OCI-LY7 (cell line): ENCODE measurements around the gene ZNF423. TPM values are rescaled to one million over a fixed set of nuclear protein-coding genes. Genes with fewer than 3 reads are reported as not detected.

Experiments
- BruUV-seq: library from RNA; stranded (reverse); fragments of 400-500 nt; replicated peaks from 2 replicates; lab custom pipeline; 2021; lab: Mats Ljungman, UMichigan
- CTCF ChIA-PET: fragments of 300-600 bp; sonication (Branson Sonifier 250); formaldehyde crosslinking; loops from one replicate; lab custom pipeline; 2022; ENCODE audit warnings: antibody characterized with exemption; ENCODE audit not compliant: unreplicated experiment; lab: Charles Lee
- POLR2A ChIA-PET: fragments of 300-600 bp; sonication (Branson Sonifier 250); formaldehyde crosslinking; loops from one replicate; lab custom pipeline; 2022; ENCODE audit warnings: antibody characterized with exemption; lab: Charles Lee
- DNase-seq: peaks from one replicate; pipeline ENCODE4 v3.0.0-alpha.2; 2015; ENCODE audit warnings: low spot score
- H2AFZ ChIP-seq: fragments of 200-600 bp; sonication (generic), shearing (Covaris generic); 2 replicates; pipeline ENCODE4 v1.6.1; 2014; ENCODE audit warnings: mild to moderate bottlenecking, antibody characterized with exemption, low read length, moderate library complexity
- H3K27ac ChIP-seq: fragments of 200-600 bp; sonication (generic); 2 replicates; pipeline ENCODE4 v1.5.1; 2014; ENCODE audit warnings: mixed run types, low read depth, mild to moderate bottlenecking, moderate library complexity, low read length, inconsistent platforms; ENCODE audit not compliant: poor library complexity, severe bottlenecking
- H3K36me3 ChIP-seq: fragments of 200-600 bp; sonication (generic); 2 replicates; pipeline ENCODE4 v1.6.1; 2014; ENCODE audit warnings: mild to moderate bottlenecking, antibody characterized with exemption, low read length, moderate library complexity, mixed read lengths; ENCODE audit not compliant: insufficient read depth
- H3K4me1 ChIP-seq: fragments of 200-600 bp; sonication (generic); 2 replicates; pipeline ENCODE4 v1.5.1; 2014; ENCODE audit warnings: mild to moderate bottlenecking, low read length; ENCODE audit not compliant: insufficient read depth, poor library complexity, severe bottlenecking
- H3K4me2 ChIP-seq: fragments of 200-600 bp; sonication (generic); 2 replicates; pipeline ENCODE4 v1.6.1; 2014; ENCODE audit warnings: mild to moderate bottlenecking, low read length
- H3K4me3 ChIP-seq: fragments of 200-600 bp; sonication (generic); 2 replicates; pipeline ENCODE4 v1.5.1; 2014; ENCODE audit warnings: mild to moderate bottlenecking, low read depth, low read length; ENCODE audit not compliant: poor library complexity, severe bottlenecking
- H3K79me2 ChIP-seq: fragments of 200-600 bp; sonication (generic); 2 replicates; pipeline ENCODE4 v1.6.1; 2016; ENCODE audit warnings: low read depth, mild to moderate bottlenecking, low read length, moderate library complexity, mixed read lengths; ENCODE audit not compliant: insufficient read depth
- H3K9me2 ChIP-seq: fragments of 200-600 bp; sonication (generic); 2 replicates; pipeline ENCODE4 v1.6.1; 2016; ENCODE audit warnings: mild to moderate bottlenecking, low read length, mixed read lengths; ENCODE audit not compliant: insufficient read depth
- H3K9me3 ChIP-seq: fragments of 200-600 bp; sonication (generic); 2 replicates; pipeline ENCODE4 v1.6.1; 2014; ENCODE audit warnings: mild to moderate bottlenecking, mixed run types, low read length, mixed read lengths
- H4K20me1 ChIP-seq: fragments of 200-600 bp; sonication (generic); 2 replicates; pipeline ENCODE4 v1.6.1; 2014; ENCODE audit warnings: mild to moderate bottlenecking, antibody characterized with exemption, low read length, moderate library complexity, mixed read lengths; ENCODE audit not compliant: insufficient read depth
- EZH2phosphoT487 ChIP-seq: fragments of 200-600 bp; sonication (generic); IDR thresholded peaks from 2 replicates; pipeline ENCODE4 v1.6.1; 2018; ENCODE audit warnings: low read depth, borderline replicate concordance, mild to moderate bottlenecking, mixed run types, antibody characterized with exemption, low read length, moderate library complexity, mixed read lengths
- intact Hi-C: fragments of 100-400 bp; cut with micrococcal nuclease; formaldehyde crosslinking; loops from one replicate; pipeline ENCODE4 v1.10.0; 2022; ENCODE audit not compliant: unreplicated experiment
- total RNA-seq, 2 experiments: library from RNA; depleted of rRNA in 1 of 2; stranded (reverse); fragments of >200 nt in 1 of 2; shearing (Covaris generic) in 1 of 2; gene quantifications; 2 replicates each; pipeline ENCODE4 v1.2.3, GENCODE V29; 2014 to 2022
- TF ChIP-seq, protein P1 (sequence below): fragments of 200-600 bp; sonication (generic); conservative IDR thresholded peaks from 2 replicates; pipeline ENCODE4 v1.5.1; 2014; ENCODE audit warnings: mild to moderate bottlenecking, antibody characterized with exemption, low read length, moderate library complexity, mixed read lengths

The ZNF423 gene
- total RNA-seq, 2 experiments from 2014 or later, result 0.09 to 0.13 TPM

DNA sequence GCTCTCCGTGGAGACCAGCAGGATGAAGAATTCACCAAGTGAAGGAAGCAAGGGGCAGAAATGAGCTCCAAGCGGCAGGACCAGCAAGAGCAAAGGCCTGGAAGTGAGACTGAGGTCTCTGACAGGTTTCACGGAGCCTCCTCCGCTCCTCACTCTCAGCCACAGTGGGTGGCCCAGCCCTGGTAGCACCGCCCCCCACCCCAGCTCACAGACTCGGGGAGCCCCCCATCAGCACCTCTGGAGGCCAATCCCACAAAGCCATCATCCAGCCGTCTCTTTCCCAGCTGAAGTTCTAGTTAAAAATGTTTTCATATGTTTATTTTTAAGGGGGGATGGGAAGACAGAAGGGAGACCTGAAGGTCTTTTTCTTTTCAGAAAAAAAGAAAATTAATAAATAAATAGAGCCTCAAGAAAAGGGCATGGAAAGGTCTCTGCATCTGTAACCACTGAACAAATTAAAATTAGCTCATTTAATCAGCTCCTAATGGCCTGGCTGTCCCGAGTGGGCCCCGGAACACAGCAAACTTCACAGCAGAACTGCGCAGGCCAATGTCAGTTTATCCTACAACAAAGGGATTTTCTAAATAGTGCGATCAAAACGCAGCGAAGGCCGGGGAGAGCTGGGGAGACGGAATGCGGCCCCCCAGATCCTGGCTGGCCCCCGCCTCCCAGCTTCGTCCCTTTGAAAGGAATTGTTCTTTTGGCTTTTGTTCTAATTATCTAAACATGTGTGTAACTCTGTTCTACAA lies 190.3 kb downstream of the ZNF423 start:
- no peaks in the 10 kb centered on the region for H3K9me3 ChIP-seq
- H3K79me2 ChIP-seq, result no peaks in the 10 kb centered on the region
- no peaks in the 10 kb centered on the region for H3K9me2 ChIP-seq
- intact Hi-C loops, result no loop called here
- no peaks in the 10 kb centered on the region for H3K36me3 ChIP-seq
- no peak overlapping the region for H3K4me2 ChIP-seq
- no peaks in the 10 kb centered on the region for H4K20me1 ChIP-seq
- no peaks in the 10 kb centered on the region for H3K4me1 ChIP-seq
- no peak overlapping the region for H2AFZ ChIP-seq
- TF ChIP-seq EZH2phosphoT487, result no peak
- ChIA-PET POLR2A (interaction anchor here (0.5 to 0.8 kb wide), 4 partner anchors 23 to 1478 kb away, joined by 3 read pairs; no protein-coding TSS in a partner anchor), CTCF (no interaction called here)
- no peak overlapping the region for H3K27ac ChIP-seq
- no TSS peak for BruUV-seq
- DNase-seq, result no peak
- no peak overlapping the region for H3K4me3 ChIP-seq

DNA sequence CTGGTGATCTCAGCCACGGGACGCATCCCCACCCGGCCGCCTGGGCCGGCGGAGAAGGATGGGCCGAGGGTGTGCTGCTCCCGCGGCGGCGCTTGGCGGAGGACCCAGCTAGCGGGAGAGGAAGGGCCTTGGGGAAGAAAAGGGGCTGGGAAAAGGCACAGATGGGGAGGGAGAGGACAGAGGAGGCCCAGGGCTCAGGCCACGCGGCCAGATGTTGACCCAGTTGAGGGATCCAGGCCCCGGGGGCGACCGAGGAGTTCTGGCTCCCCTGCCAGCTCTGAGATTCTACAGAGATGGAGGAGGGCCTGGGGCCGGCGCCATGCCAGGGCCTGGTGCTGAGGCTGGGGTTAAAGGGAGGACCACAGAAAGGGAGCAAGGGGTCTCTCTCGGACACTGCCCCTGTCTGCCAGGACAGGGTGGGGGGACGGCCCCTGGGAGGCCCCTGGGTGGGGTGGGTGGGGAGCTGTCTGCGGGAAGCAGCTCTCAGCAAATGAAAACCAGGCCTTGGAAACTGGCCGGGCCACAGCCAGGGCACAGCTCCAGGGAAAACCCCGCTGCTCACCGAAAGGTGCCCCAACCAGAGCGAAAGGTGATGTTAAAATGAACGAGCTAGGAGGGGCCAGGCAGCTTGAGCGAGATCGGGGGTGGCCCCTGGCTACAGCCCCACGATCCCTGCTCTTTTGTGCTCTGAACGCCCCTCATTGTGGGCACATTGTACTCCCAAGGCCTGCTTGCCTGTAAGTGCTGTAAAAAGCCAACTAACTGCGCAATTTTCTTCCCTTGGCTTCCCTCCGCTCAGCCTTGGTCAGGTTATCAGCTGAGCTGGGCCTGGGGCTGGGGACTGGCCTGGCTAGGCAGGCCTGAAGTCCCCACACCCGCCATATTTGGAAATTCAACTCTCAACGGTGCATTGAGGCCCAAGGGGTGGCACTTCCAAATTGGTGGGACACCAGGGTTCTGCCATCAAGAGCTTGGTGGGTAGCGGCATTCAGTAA lies 191.4 kb downstream of the ZNF423 start:
- CTCF ChIA-PET, result no interaction called here
- Histone ChIP-seq H3K4me3 (no peak overlapping the region), H2AFZ (no peak overlapping the region), H3K9me3 (no peaks in the 10 kb centered on the region), H3K4me1 (no peaks in the 10 kb centered on the region), H4K20me1 (no peaks in the 10 kb centered on the region), H3K4me2 (no peak overlapping the region), H3K36me3 (no peaks in the 10 kb centered on the region), H3K79me2 (no peaks in the 10 kb centered on the region), H3K27ac (no peak overlapping the region), H3K9me2 (no peaks in the 10 kb centered on the region)
- POLR2A ChIA-PET, result no interaction called here
- intact Hi-C loops, result no loop called here
- BruUV-seq, result no TSS peak
- DNase-seq, result no peak
- no peak for TF ChIP-seq EZH2phosphoT487
- TF ChIP-seq, protein P1, sequence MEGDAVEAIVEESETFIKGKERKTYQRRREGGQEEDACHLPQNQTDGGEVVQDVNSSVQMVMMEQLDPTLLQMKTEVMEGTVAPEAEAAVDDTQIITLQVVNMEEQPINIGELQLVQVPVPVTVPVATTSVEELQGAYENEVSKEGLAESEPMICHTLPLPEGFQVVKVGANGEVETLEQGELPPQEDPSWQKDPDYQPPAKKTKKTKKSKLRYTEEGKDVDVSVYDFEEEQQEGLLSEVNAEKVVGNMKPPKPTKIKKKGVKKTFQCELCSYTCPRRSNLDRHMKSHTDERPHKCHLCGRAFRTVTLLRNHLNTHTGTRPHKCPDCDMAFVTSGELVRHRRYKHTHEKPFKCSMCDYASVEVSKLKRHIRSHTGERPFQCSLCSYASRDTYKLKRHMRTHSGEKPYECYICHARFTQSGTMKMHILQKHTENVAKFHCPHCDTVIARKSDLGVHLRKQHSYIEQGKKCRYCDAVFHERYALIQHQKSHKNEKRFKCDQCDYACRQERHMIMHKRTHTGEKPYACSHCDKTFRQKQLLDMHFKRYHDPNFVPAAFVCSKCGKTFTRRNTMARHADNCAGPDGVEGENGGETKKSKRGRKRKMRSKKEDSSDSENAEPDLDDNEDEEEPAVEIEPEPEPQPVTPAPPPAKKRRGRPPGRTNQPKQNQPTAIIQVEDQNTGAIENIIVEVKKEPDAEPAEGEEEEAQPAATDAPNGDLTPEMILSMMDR, result no peak

DNA sequence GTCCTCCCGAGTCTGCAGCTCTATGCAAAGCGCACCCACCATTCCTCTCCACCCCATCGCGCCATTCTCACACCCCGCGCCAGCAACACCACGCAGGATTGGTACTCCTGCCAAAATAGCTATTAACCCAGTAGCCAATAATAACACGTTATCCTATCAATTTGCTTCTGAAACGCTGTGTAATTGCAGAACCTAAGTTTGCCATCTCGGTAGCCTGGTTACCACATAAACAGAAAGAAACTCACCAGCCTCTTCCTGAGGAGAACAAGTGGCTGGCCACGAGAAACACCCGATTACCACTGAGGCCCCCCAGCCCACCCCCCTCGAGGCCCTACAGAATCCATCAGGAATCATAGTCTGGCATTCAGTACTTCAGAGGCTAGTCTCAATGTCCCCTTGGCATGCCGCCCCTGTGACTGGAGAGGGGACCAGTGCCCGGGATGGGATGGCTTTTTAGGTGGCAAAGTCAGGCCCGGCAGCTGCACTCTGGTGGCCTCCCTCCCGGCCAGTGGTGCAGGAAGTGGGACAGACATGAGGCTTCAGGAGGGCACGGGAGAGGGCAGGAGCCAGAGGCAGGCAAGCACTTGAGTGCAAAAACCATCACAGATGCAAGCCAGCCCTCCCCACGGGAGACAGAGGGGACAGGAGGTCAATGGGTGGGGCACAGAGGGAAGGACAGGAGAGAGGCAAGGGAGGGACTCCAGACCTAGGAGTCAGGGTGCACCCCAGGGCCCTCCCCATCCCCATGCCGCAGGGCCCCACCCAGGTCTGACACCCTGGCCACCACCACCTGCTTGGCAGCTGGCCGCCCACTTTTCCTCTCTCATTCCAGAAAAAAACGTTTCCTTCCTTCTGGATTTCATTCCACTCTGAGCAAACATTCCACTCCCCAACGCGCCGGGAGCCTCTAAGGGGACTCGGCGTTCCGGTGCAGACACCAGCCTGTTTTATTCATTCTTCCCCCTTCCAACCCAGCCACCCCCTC lies 192.5 kb downstream of the ZNF423 start:
- Histone ChIP-seq H3K4me2 (no peak overlapping the region), H3K9me3 (no peaks in the 10 kb centered on the region), H3K79me2 (no peaks in the 10 kb centered on the region), H3K9me2 (no peaks in the 10 kb centered on the region), H3K27ac (no peak overlapping the region), H2AFZ (no peak overlapping the region), H3K36me3 (no peaks in the 10 kb centered on the region), H4K20me1 (no peaks in the 10 kb centered on the region), H3K4me1 (no peaks in the 10 kb centered on the region), H3K4me3 (no peak overlapping the region)
- no peak for TF ChIP-seq EZH2phosphoT487
- TF ChIP-seq, protein P1, result no peak
- intact Hi-C loops, result no loop called here
- CTCF ChIA-PET, result no interaction called here
- BruUV-seq, result no TSS peak
- POLR2A ChIA-PET, result no interaction called here
- no peak for DNase-seq
